ENCODE data around the gene HIVEP3. TPM values are rescaled to one million over a fixed set of nuclear protein-coding genes. Genes with fewer than 3 reads are reported as not detected.

Gene HIVEP3
- total RNA-seq, 1 donor from 2014 or later, result 1.7 TPM

GRCh38 chr1:41874903-41875411, 43.8 kb downstream of the HIVEP3 start:
- DNase-seq (ENCODE audit: low spot score), result no peak

- no peak for DNase-seq (ENCODE audit: low spot score)
These were observed 44.5 kb downstream of the HIVEP3 start for GRCh38 chr1:41874151-41874719.

GRCh38 chr1:41872074-41872473, 46.6 kb downstream of the HIVEP3 start:
- DNase-seq (ENCODE audit: low spot score), result no peak

- no peak for DNase-seq (ENCODE audit: low spot score)
These were observed 48.6 kb downstream of the HIVEP3 start for GRCh38 chr1:41870076-41870562.

- DNase-seq (ENCODE audit: low spot score), result no peak
These were observed 50.3 kb downstream of the HIVEP3 start for GRCh38 chr1:41868241-41868998.

- DNase-seq (ENCODE audit: low spot score), result no peak
These were observed 52.4 kb downstream of the HIVEP3 start for GRCh38 chr1:41866285-41866684.

- peak; percentile 74 for DNase-seq (ENCODE audit: low spot score)
These were observed 54.2 kb downstream of the HIVEP3 start for GRCh38 chr1:41864471-41865040.

- DNase-seq (ENCODE audit: low spot score), result no peak
These were observed 55.0 kb downstream of the HIVEP3 start for GRCh38 chr1:41863718-41864117.

- DNase-seq (ENCODE audit: low spot score), result no peak
These were observed 56.1 kb downstream of the HIVEP3 start for GRCh38 chr1:41862384-41863221.

GRCh38 chr1:41861535-41862383, 57.0 kb downstream of the HIVEP3 start:
- no peak for DNase-seq (ENCODE audit: low spot score)

- DNase-seq (ENCODE audit: low spot score), result no peak
These were observed 58.0 kb downstream of the HIVEP3 start for GRCh38 chr1:41860771-41861170.

- no peak for DNase-seq (ENCODE audit: low spot score)
These were observed 58.5 kb downstream of the HIVEP3 start for GRCh38 chr1:41860214-41860613.

- DNase-seq (ENCODE audit: low spot score), result no peak
These were observed 59.0 kb downstream of the HIVEP3 start for GRCh38 chr1:41859686-41860085.

GRCh38 chr1:41856944-41857285, 61.8 kb downstream of the HIVEP3 start:
- DNase-seq (ENCODE audit: low spot score), result peak; percentile 77

- DNase-seq (ENCODE audit: low spot score), result no peak
These were observed 62.4 kb downstream of the HIVEP3 start for GRCh38 chr1:41856151-41856943.

GRCh38 chr1:41855713-41856112, 63.0 kb downstream of the HIVEP3 start:
- DNase-seq (ENCODE audit: low spot score), result no peak

GRCh38 chr1:41853907-41854306, 64.8 kb downstream of the HIVEP3 start:
- no peak for DNase-seq (ENCODE audit: low spot score)

GRCh38 chr1:41852091-41852490, 66.6 kb downstream of the HIVEP3 start:
- DNase-seq (ENCODE audit: low spot score), result no peak

- DNase-seq (ENCODE audit: low spot score), result no peak
These were observed 67.1 kb downstream of the HIVEP3 start for GRCh38 chr1:41851589-41851988.

- DNase-seq (ENCODE audit: low spot score), result no peak
These were observed 68.7 kb downstream of the HIVEP3 start for GRCh38 chr1:41850029-41850428.
